IMR-90 (cell line): Measurements from ENCODE around the gene HMG20B. TPM values are rescaled to one million over a fixed set of nuclear protein-coding genes. Genes with fewer than 3 reads are reported as not detected.

Experiments used
- ATAC-seq: fragments of 200-7000 bp; cut with Tn5 transposase; 2 replicates; pipeline ENCODE4 v1.9.1; 2020; ENCODE audit warnings: low read depth, mild to moderate bottlenecking, moderate library complexity
- BruUV-seq: library from RNA; stranded (reverse); fragments of 400-500 nt; replicated peaks from 2 replicates; lab custom pipeline; 2021; lab: Mats Ljungman, UMichigan
- CTCF ChIA-PET: fragments of 300-600 bp; formaldehyde crosslinking; extraction: SDS; loops from one replicate; lab custom pipeline; 2021; ENCODE audit warnings: antibody characterized with exemption; lab: Yijun Ruan, JAX
- POLR2A ChIA-PET: fragments of 300-600 bp; sonication (Branson Sonifier 250); formaldehyde crosslinking; loops from one replicate; lab custom pipeline; 2022; ENCODE audit warnings: antibody characterized with exemption; ENCODE audit not compliant: unreplicated experiment; lab: Charles Lee
- DNase-seq: peaks from one replicate; pipeline ENCODE4 v3.0.0; 2013
- H2AFZ ChIP-seq: replicated peaks from 2 replicates; pipeline ENCODE3; 2013; ENCODE audit warnings: low read length, mild to moderate bottlenecking; ENCODE audit not compliant: poor library complexity
- H2AK5ac ChIP-seq: 2 replicates; pipeline ENCODE4 v1.6.1; 2013; ENCODE audit warnings: low read depth, low read length, inconsistent platforms
- H2AK9ac ChIP-seq: replicated peaks from 2 replicates; pipeline ENCODE3; 2013; ENCODE audit warnings: mild to moderate bottlenecking, low read depth, low read length, moderate library complexity; ENCODE audit not compliant: poor library complexity
- H2BK120ac ChIP-seq: 2 replicates; pipeline ENCODE4 v1.6.1; 2013; ENCODE audit warnings: low read depth, low read length, inconsistent platforms
- H2BK15ac ChIP-seq: 3 replicates; pipeline ENCODE4 v1.6.1; 2013; ENCODE audit warnings: low read depth, low read length, inconsistent platforms
- H2BK20ac ChIP-seq: 2 replicates; pipeline ENCODE4 v1.6.1; 2013; ENCODE audit warnings: low read depth, mild to moderate bottlenecking, inconsistent platforms, low read length, moderate library complexity
- H2BK5ac ChIP-seq: 2 replicates; pipeline ENCODE4 v1.6.1; 2013; ENCODE audit warnings: mild to moderate bottlenecking, low read depth, low read length, inconsistent platforms; ENCODE audit not compliant: poor library complexity, severe bottlenecking
- H3K14ac ChIP-seq: replicated peaks from 2 replicates; pipeline ENCODE4 v1.6.1; 2013; ENCODE audit warnings: low read depth, low read length, inconsistent platforms
- H3K18ac ChIP-seq: 2 replicates; pipeline ENCODE4 v1.6.1; 2013; ENCODE audit warnings: low read depth, low read length, control low read depth
- H3K23ac ChIP-seq: 2 replicates; pipeline ENCODE4 v1.6.1; 2013; ENCODE audit warnings: low read depth, low read length, inconsistent platforms
- H3K27ac ChIP-seq: 2 replicates; pipeline ENCODE4 v1.5.1; 2013; ENCODE audit warnings: mild to moderate bottlenecking, control low read depth, low read length; ENCODE audit not compliant: insufficient read depth
- H3K27me3 ChIP-seq: 2 replicates; pipeline ENCODE4 v1.6.1; 2013; ENCODE audit warnings: low read length; ENCODE audit not compliant: control insufficient read depth, insufficient read depth
- H3K36me3 ChIP-seq: 2 replicates; pipeline ENCODE4 v1.6.1; 2013; ENCODE audit warnings: low read length, mixed read lengths; ENCODE audit not compliant: control insufficient read depth, insufficient read depth
- H3K4ac ChIP-seq: 2 replicates; pipeline ENCODE4 v1.6.1; 2013; ENCODE audit warnings: low read depth, low read length, inconsistent platforms
- H3K4me1 ChIP-seq: 2 replicates; pipeline ENCODE4 v1.6.1; 2013; ENCODE audit warnings: low read length, mixed read lengths; ENCODE audit not compliant: control insufficient read depth, insufficient read depth
- H3K4me2 ChIP-seq: 2 replicates; pipeline ENCODE4 v1.6.1; 2013; ENCODE audit warnings: low read depth, mild to moderate bottlenecking, control low read depth, low read length, moderate library complexity
- H3K4me3 ChIP-seq: 2 replicates; pipeline ENCODE4 v1.5.1; 2013; ENCODE audit warnings: low read depth, mild to moderate bottlenecking, control low read depth, low read length, moderate library complexity; ENCODE audit not compliant: insufficient read depth
- H3K56ac ChIP-seq: 2 replicates; pipeline ENCODE4 v1.6.1; 2013; ENCODE audit warnings: low read length, inconsistent platforms; ENCODE audit not compliant: insufficient read depth; ENCODE audit errors: extremely low read depth
- H3K79me1 ChIP-seq, 2 experiments: 2 replicates each; pipeline ENCODE4 v1.6.1; 2013; ENCODE audit warnings: low read length in 2 of 2, inconsistent platforms in 1 of 2, low read depth in 1 of 2
- H3K9ac ChIP-seq: 2 replicates; pipeline ENCODE4 v1.6.1; 2013; ENCODE audit warnings: low read depth, low read length, control low read depth
- H3K9me1 ChIP-seq: 2 replicates; pipeline ENCODE4 v1.6.1; 2013; ENCODE audit warnings: low read length, inconsistent platforms; ENCODE audit not compliant: insufficient read depth
- H3K9me3 ChIP-seq: 2 replicates; pipeline ENCODE4 v1.6.1; 2013; ENCODE audit warnings: low read length; ENCODE audit not compliant: control insufficient read depth, insufficient read depth
- H4K20me1 ChIP-seq: 2 replicates; pipeline ENCODE4 v1.6.1; 2013; ENCODE audit warnings: low read length, inconsistent platforms; ENCODE audit not compliant: insufficient read depth
- H4K5ac ChIP-seq: 2 replicates; pipeline ENCODE4 v1.6.1; 2013; ENCODE audit warnings: mild to moderate bottlenecking, low read depth, low read length, control low read depth
- H4K8ac ChIP-seq, 2 experiments: 2 replicates each; pipeline ENCODE4 v1.6.1; 2013; ENCODE audit warnings: low read depth in 2 of 2, low read length in 2 of 2, control low read depth in 1 of 2, inconsistent platforms in 1 of 2
- H4K91ac ChIP-seq: 2 replicates; pipeline ENCODE4 v1.6.1; 2013; ENCODE audit warnings: low read depth, low read length, inconsistent platforms; ENCODE audit not compliant: insufficient read depth
- MXI1 ChIP-seq: IDR thresholded peaks from 2 replicates; pipeline ENCODE4 v1.6.1; 2012; ENCODE audit warnings: low read depth, mild to moderate bottlenecking, low read length, moderate library complexity, borderline replicate concordance
- POLR2A ChIP-seq: IDR thresholded peaks from 2 replicates; pipeline ENCODE4 v1.6.1; 2012; ENCODE audit warnings: mild to moderate bottlenecking, low read depth, low read length
- RAD21 ChIP-seq: IDR thresholded peaks from 2 replicates; pipeline ENCODE4 v1.6.1; 2012; ENCODE audit warnings: low read length, improper control_type of control experiment
- RCOR1 ChIP-seq: IDR thresholded peaks from 2 replicates; pipeline ENCODE4 v1.6.1; 2012; ENCODE audit warnings: mild to moderate bottlenecking, low read length, improper control_type of control experiment; ENCODE audit not compliant: insufficient replicate concordance
- WGBS, 2 experiments: methylation state at CpG; one replicate each; pipeline versions ENCODE4 v1.1.5 to v1.1.7; 2013; ENCODE audit warnings: missing lambda C conversion rate in 2 of 2; ENCODE audit not compliant: insufficient read length in 1 of 2; ENCODE audit errors: extremely low coverage in 2 of 2; 5-methylcytosine and 5-hydroxymethylcytosine counted together
- dilution Hi-C: fragments of 300-500 bp; cut with HindIII; formaldehyde crosslinking; loops from one replicate; pipeline ENCODE4 v1.14.3; 2018; ENCODE audit warnings: low sequenced_read_pairs; ENCODE audit not compliant: unreplicated experiment
- in situ Hi-C: fragments of 300-500 bp; cut with MboI; formaldehyde crosslinking; loops from 3 replicates; pipeline ENCODE4 v1.14.3; 2019; ENCODE audit warnings: low sequenced_read_pairs, inconsistent platforms, mixed read lengths
- intact Hi-C: fragments of 100-400 bp; cut with micrococcal nuclease; formaldehyde crosslinking; loops from 2 replicates; pipeline ENCODE4 v1.10.0; 2022
- polyA plus RNA-seq, 3 experiments: library from polyadenylated mRNA; depleted of rRNA; stranded (reverse); fragments of >200 nt; gene quantifications; 2 replicates each; pipeline ENCODE4 v1.2.3, GENCODE V29; 2012; ENCODE audit warnings: low replicate concordance in 1 of 3
- total RNA-seq: library from RNA; depleted of rRNA; stranded (reverse); fragments of >200 nt; gene quantifications from 2 replicates; pipeline ENCODE4 v1.2.3, GENCODE V29; 2012
- TF ChIP-seq, protein P1 (sequence below): conservative IDR thresholded peaks from 2 replicates; pipeline ENCODE4 v1.5.1; 2012; ENCODE audit warnings: mild to moderate bottlenecking, low read depth, low read length, improper control_type of control experiment

Gene HMG20B
- total and polyA plus RNA-seq, 2 of the 4 experiments (the other 2 are of a cell fraction) = 57.5 to 63.8 TPM

DNA sequence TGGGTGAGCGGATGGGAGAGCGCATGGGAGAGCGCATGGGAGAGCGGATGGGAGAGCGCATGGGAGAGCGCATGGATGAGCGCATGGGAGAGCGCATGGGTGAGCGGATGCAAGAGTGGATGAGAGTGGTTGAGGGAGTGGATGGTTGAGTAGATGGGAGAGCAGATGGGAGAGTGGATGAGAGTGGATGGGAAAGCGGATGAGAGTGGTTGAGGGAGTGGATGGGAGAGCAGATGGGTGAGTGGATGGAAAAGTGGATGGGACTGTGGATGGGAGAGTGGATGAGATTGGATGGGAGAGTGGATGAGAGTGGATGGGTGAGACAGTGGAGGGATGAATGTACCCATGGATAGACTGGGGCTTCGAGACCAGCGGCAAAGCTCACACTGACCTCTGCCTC lies 42.4 kb upstream of the HMG20B start:
- DNase-seq = no peak
- Histone ChIP-seq H2BK120ac (no peak overlapping the region), H3K27ac (no peak overlapping the region), H3K4ac (no peak overlapping the region), H2BK5ac (no peak overlapping the region), H2BK15ac (no peak overlapping the region), H3K4me1 (no peaks in the 10 kb centered on the region), H2AK9ac (no peak overlapping the region), H4K8ac (no peak overlapping the region), H3K4me3 (no peak overlapping the region), H2AK5ac (no peak overlapping the region), H3K18ac (no peak overlapping the region), H3K14ac (no peak overlapping the region), H3K9me1 (peaks cover 6% of the 10 kb centered on the region; the same call in 1 of the 2 replicates), H3K79me1 (peaks cover 10 to 24% of the 10 kb centered on the region in 2 experiments), H4K20me1 (peaks cover 9% of the 10 kb centered on the region), H4K5ac (no peak overlapping the region), H3K9me3 (no peaks in the 10 kb centered on the region), H3K4me2 (no peak overlapping the region), H2BK20ac (no peak overlapping the region), H4K91ac (no peak overlapping the region), H3K27me3 (no peaks in the 10 kb centered on the region), H3K56ac (no peak overlapping the region), H3K9ac (no peak overlapping the region), H3K36me3 (peaks cover 72% of the 10 kb centered on the region), H3K23ac (no peak overlapping the region), H2AFZ (no peak overlapping the region)
- in situ Hi-C loops = no loop called here
- TF ChIP-seq MXI1 = no peak
- TF ChIP-seq POLR2A = no peak
- TF ChIP-seq RAD21 = no peak
- TF ChIP-seq RCOR1 = no peak
- TF ChIP-seq, protein P1, sequence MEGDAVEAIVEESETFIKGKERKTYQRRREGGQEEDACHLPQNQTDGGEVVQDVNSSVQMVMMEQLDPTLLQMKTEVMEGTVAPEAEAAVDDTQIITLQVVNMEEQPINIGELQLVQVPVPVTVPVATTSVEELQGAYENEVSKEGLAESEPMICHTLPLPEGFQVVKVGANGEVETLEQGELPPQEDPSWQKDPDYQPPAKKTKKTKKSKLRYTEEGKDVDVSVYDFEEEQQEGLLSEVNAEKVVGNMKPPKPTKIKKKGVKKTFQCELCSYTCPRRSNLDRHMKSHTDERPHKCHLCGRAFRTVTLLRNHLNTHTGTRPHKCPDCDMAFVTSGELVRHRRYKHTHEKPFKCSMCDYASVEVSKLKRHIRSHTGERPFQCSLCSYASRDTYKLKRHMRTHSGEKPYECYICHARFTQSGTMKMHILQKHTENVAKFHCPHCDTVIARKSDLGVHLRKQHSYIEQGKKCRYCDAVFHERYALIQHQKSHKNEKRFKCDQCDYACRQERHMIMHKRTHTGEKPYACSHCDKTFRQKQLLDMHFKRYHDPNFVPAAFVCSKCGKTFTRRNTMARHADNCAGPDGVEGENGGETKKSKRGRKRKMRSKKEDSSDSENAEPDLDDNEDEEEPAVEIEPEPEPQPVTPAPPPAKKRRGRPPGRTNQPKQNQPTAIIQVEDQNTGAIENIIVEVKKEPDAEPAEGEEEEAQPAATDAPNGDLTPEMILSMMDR = no peak
- dilution Hi-C loops = no loop called here
- CTCF ChIA-PET = no interaction called here
- ATAC-seq = no peak
- WGBS, 2 experiments = 94% methylated on average over 10 of the region's 12 CpGs; no CpG with 5 or more reads in 1 of the 2 experiments
- POLR2A ChIA-PET = no interaction called here
- intact Hi-C loops = no loop called here
- BruUV-seq = no TSS peak
